Effector memory CD4-positive, alpha-beta T cell (primary cell): ENCODE results near the gene TTLL5.
"Not testable (repeated sequence)": the region's sequence is repeated elsewhere in the genome, so short reads cannot be mapped to it uniquely, and the experiment has no call there.

Source experiments
- DNase-seq, 3 donors: peaks; one replicate each; pipeline ENCODE4 v3.0.0-alpha.2; 2020
- H3K27ac ChIP-seq: 2 replicates; pipeline ENCODE4 v1.7.0; 2013; ENCODE audit warnings: mild to moderate bottlenecking, low read length, moderate library complexity; ENCODE audit not compliant: insufficient read depth, poor library complexity, severe bottlenecking
- H3K27me3 ChIP-seq: replicated peaks from 2 replicates; pipeline ENCODE4 v1.7.0; 2013; ENCODE audit warnings: mild to moderate bottlenecking, low read length; ENCODE audit not compliant: insufficient read depth, control insufficient read depth, poor library complexity, severe bottlenecking
- H3K36me3 ChIP-seq: 2 replicates; pipeline ENCODE4 v1.7.0; 2013; ENCODE audit warnings: mild to moderate bottlenecking, low read length, moderate library complexity; ENCODE audit not compliant: control insufficient read depth, insufficient read depth
- H3K4me1 ChIP-seq: 2 replicates; pipeline ENCODE4 v1.7.0; 2013; ENCODE audit warnings: low read length, mild to moderate bottlenecking; ENCODE audit not compliant: control insufficient read depth, insufficient read depth, poor library complexity, severe bottlenecking
- H3K4me3 ChIP-seq: 2 replicates; pipeline ENCODE4 v1.7.0; 2013; ENCODE audit warnings: low read length, low read depth, mild to moderate bottlenecking; ENCODE audit not compliant: insufficient read depth, poor library complexity, severe bottlenecking
- H3K9me3 ChIP-seq: 2 replicates; pipeline ENCODE4 v1.7.0; 2013; ENCODE audit warnings: mild to moderate bottlenecking, low read length, moderate library complexity; ENCODE audit not compliant: control insufficient read depth

TTLL5 gene

GRCh38 chr14:75662966-75663365 is 1.9 kb downstream of the TTLL5 start:
- DNase-seq, result no peak
- Histone ChIP-seq H3K36me3 (peaks cover 3% of the 10 kb centered on the region), H3K4me1 (peaks cover 8% of the 10 kb centered on the region)

GRCh38 chr14:75667099-75667765 is 6.2 kb downstream of the TTLL5 start:
- peaks cover 3% of the 10 kb centered on the region for H3K36me3 ChIP-seq
- H3K27ac ChIP-seq, result no peak overlapping the region
- H3K27me3 ChIP-seq, result no peaks in the 10 kb centered on the region
- H3K9me3 ChIP-seq, result no peaks in the 10 kb centered on the region
- DNase-seq, result no peak
- no peak overlapping the region for H3K4me3 ChIP-seq
- no peaks in the 10 kb centered on the region for H3K4me1 ChIP-seq

More at GRCh38 chr14:75662966-75663365, 1.9 kb downstream of the TTLL5 start:
- Histone ChIP-seq H3K27ac (no peak overlapping the region), H3K9me3 (no peaks in the 10 kb centered on the region), H3K27me3 (no peaks in the 10 kb centered on the region), H3K4me3 (no peak overlapping the region)

DNA sequence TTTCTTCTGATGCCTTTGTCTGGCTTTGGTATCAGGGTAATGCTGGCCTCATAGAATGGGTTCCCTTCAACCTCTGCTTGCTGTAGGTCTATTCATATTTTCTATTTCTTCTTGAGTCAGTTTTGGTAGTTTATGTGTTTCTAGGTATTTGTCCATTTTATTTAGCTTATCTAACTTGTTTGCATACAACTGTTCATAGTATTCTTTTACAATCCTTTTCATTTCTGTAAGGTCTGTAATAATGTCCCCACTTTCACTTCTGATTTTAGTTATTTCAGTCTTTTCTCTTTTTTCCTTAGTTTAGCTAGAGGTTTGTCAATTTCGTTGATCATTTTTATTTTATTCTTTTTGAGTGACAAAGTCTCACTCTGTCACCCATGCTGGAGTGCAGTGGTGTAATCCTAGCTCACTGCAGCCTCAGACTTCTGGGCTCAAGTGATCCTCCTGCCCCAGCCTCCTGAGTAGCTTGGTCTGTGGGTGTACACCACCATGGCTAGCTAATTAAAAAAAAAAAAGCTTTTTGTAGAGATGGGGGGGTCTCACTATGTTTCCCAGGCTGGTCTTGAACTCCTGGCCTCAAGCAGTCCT is 11.7 kb downstream of the TTLL5 start:
- no peaks in the 10 kb centered on the region for H3K9me3 ChIP-seq
- H3K4me1 ChIP-seq, result no peaks in the 10 kb centered on the region
- no peaks in the 10 kb centered on the region for H3K36me3 ChIP-seq

GRCh38 chr14:75673345-75674035 is 12.4 kb downstream of the TTLL5 start:
- no peak for DNase-seq
- no peaks in the 10 kb centered on the region for H3K27me3 ChIP-seq
- H3K4me3 ChIP-seq, result no peak overlapping the region
- H3K4me1 ChIP-seq, result no peaks in the 10 kb centered on the region
- H3K36me3 ChIP-seq, result no peaks in the 10 kb centered on the region
- H3K27ac ChIP-seq, result no peak overlapping the region
- no peaks in the 10 kb centered on the region for H3K9me3 ChIP-seq

More for the DNA sequence above, 11.7 kb downstream of the TTLL5 start:
- Histone ChIP-seq H3K27ac (no peak overlapping the region), H3K4me3 (no peak overlapping the region), H3K27me3 (no peaks in the 10 kb centered on the region)
- DNase-seq, result no peak

GRCh38 chr14:75675265-75675960 is 14.4 kb downstream of the TTLL5 start:
- no peaks in the 10 kb centered on the region for H3K27me3 ChIP-seq
- H3K4me3 ChIP-seq, result no peak overlapping the region
- no peaks in the 10 kb centered on the region for H3K4me1 ChIP-seq
- no peak overlapping the region for H3K27ac ChIP-seq
- no peaks in the 10 kb centered on the region for H3K36me3 ChIP-seq
- DNase-seq, result no peak
- no peaks in the 10 kb centered on the region for H3K9me3 ChIP-seq

DNA sequence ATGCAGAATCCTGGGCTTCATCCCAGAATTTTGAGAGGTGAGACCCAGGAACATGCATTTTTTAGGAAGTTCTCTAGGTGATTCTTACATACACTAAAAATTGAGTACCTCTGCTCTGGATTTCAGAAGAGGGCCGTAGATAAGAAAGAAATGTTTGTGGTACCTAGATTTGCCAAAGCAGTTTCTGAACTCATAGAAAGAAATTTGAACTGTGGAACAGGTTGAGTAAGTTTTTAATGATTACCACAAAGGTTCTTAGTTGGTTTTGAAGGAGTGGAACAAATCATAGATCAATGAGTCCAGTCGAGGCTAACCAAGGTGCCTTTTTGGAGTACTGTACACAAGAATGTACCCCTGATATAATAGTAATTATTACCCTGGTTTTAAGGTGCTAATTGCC is 24.9 kb downstream of the TTLL5 start:
- Histone ChIP-seq H3K4me1 (no peaks in the 10 kb centered on the region), H3K27ac (no peak overlapping the region), H3K27me3 (no peaks in the 10 kb centered on the region), H3K4me3 (no peak overlapping the region), H3K9me3 (no peaks in the 10 kb centered on the region), H3K36me3 (peaks cover 20% of the 10 kb centered on the region)
- no peak for DNase-seq

DNA sequence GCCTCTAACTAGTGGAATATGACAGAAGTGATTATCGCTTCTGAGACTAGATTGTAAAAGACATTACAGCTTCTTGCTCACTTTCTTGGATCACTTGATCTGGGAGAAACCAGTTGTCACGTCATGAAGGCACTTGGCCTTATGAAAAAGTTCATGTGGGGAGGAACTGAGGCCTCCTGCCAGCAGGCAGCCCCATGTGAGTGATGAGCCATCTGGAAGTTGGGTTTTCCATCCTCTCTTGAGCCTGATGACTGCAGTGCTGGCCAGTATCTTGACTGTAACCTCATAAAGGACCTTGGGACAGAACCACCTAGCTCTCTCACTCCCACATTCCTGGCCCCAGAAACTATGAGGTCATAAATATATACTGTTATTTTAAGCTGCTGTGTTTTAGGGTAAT is 28.0 kb downstream of the TTLL5 start:
- H3K27ac ChIP-seq, result no peak overlapping the region
- H3K27me3 ChIP-seq, result no peaks in the 10 kb centered on the region
- H3K4me1 ChIP-seq, result no peaks in the 10 kb centered on the region
- H3K4me3 ChIP-seq, result no peak overlapping the region
- peaks cover 20% of the 10 kb centered on the region for H3K36me3 ChIP-seq
- H3K9me3 ChIP-seq, result no peaks in the 10 kb centered on the region
- no peak for DNase-seq

- Histone ChIP-seq H3K4me3 (no peak overlapping the region), H3K9me3 (no peaks in the 10 kb centered on the region), H3K27me3 (no peaks in the 10 kb centered on the region), H3K36me3 (peaks cover 19% of the 10 kb centered on the region), H3K4me1 (no peaks in the 10 kb centered on the region), H3K27ac (no peak overlapping the region)
- no peak for DNase-seq
Observed at GRCh38 chr14:75690010-75690409, 29.0 kb downstream of the TTLL5 start.

GRCh38 chr14:75695025-75695424 is 34.0 kb downstream of the TTLL5 start:
- not testable (repeated sequence) for H3K4me1 ChIP-seq, H3K9me3 ChIP-seq, H3K27me3 ChIP-seq, DNase-seq, H3K27ac ChIP-seq, H3K4me3 ChIP-seq
- H3K36me3 ChIP-seq, result peaks cover 33% of the 10 kb centered on the region

GRCh38 chr14:75697386-75697785 is 36.3 kb downstream of the TTLL5 start:
- Histone ChIP-seq H3K27ac (no peak overlapping the region), H3K9me3 (no peaks in the 10 kb centered on the region), H3K27me3 (no peaks in the 10 kb centered on the region), H3K4me1 (no peaks in the 10 kb centered on the region), H3K4me3 (no peak overlapping the region), H3K36me3 (peaks cover 32% of the 10 kb centered on the region)
- DNase-seq, result no peak
